HepG2 (cell line): ENCODE results near the gene SDK1. TPM values are rescaled to one million over a fixed set of nuclear protein-coding genes. Genes with fewer than 3 reads are reported as not detected.

Source experiments
- FOXO1 ChIP-seq: sonication (generic); formaldehyde crosslinking; IDR thresholded peaks from 2 replicates; pipeline ENCODE4 v1.4.0; 2020; ENCODE audit warnings: missing genetic modification reagents
- GMEB1 ChIP-seq: sonication (generic); formaldehyde crosslinking; IDR thresholded peaks from 2 replicates; pipeline ENCODE4 v1.5.1; 2020; ENCODE audit warnings: missing genetic modification reagents, mild to moderate bottlenecking, borderline replicate concordance
- HES4 ChIP-seq: sonication (generic); formaldehyde crosslinking; IDR thresholded peaks from 2 replicates; pipeline ENCODE4 v1.9.0; 2021; ENCODE audit warnings: mild to moderate bottlenecking, missing genetic modification reagents, borderline replicate concordance
- JUNB ChIP-seq: sonication (generic); formaldehyde crosslinking; IDR thresholded peaks from 2 replicates; pipeline ENCODE4 v1.8.0; 2022; ENCODE audit warnings: missing genetic modification reagents, mild to moderate bottlenecking, borderline replicate concordance
- NFRKB ChIP-seq: fragments of 450-650 bp; IDR thresholded peaks from 2 replicates; pipeline ENCODE4 v1.6.1; 2017
- SALL2 ChIP-seq: sonication (generic); formaldehyde crosslinking; IDR thresholded peaks from 2 replicates; pipeline ENCODE4 v1.8.1; 2023; ENCODE audit warnings: mild to moderate bottlenecking, missing genetic modification reagents, inconsistent platforms
- SETDB1 ChIP-seq: sonication (generic); formaldehyde crosslinking; IDR thresholded peaks from 2 replicates; pipeline ENCODE4 v1.5.1; 2020; ENCODE audit warnings: missing genetic modification reagents, mild to moderate bottlenecking, borderline replicate concordance
- ZC3H4 ChIP-seq: sonication (generic); formaldehyde crosslinking; IDR thresholded peaks from 2 replicates; pipeline ENCODE4 v1.4.0; 2020; ENCODE audit warnings: missing genetic modification reagents, borderline replicate concordance
- ZKSCAN5 ChIP-seq: sonication (generic); formaldehyde crosslinking; IDR thresholded peaks from 2 replicates; pipeline ENCODE4 v1.5.1; 2020; ENCODE audit warnings: mild to moderate bottlenecking, missing genetic modification reagents
- ZNF275 ChIP-seq: sonication (generic); formaldehyde crosslinking; IDR thresholded peaks from 2 replicates; pipeline ENCODE4 v1.8.0; 2022; ENCODE audit warnings: missing genetic modification reagents, mild to moderate bottlenecking, inconsistent platforms, borderline replicate concordance
- ZNF281 ChIP-seq: sonication (generic); formaldehyde crosslinking; IDR thresholded peaks from 2 replicates; pipeline ENCODE4 v1.4.0; 2020; ENCODE audit warnings: missing genetic modification reagents, borderline replicate concordance
- ZNF30 ChIP-seq: sonication (generic); formaldehyde crosslinking; IDR thresholded peaks from 2 replicates; pipeline ENCODE4 v1.5.0; 2020; ENCODE audit warnings: mild to moderate bottlenecking, missing genetic modification reagents
- ZNF501 ChIP-seq: sonication (generic); formaldehyde crosslinking; IDR thresholded peaks from 2 replicates; pipeline ENCODE4 v1.5.1; 2020; ENCODE audit warnings: mild to moderate bottlenecking, moderate library complexity, missing genetic modification reagents
- ZNF512B ChIP-seq: sonication (generic); formaldehyde crosslinking; IDR thresholded peaks from 2 replicates; pipeline ENCODE4 v1.5.1; 2020; ENCODE audit warnings: missing genetic modification reagents, mild to moderate bottlenecking, borderline replicate concordance
- ZNF543 ChIP-seq: sonication (generic); formaldehyde crosslinking; IDR thresholded peaks from 2 replicates; pipeline ENCODE4 v1.4.0; 2020; ENCODE audit warnings: mild to moderate bottlenecking, missing genetic modification reagents
- ZNF691 ChIP-seq: sonication (generic); formaldehyde crosslinking; IDR thresholded peaks from 2 replicates; pipeline ENCODE4 v1.4.0; 2020; ENCODE audit warnings: missing genetic modification reagents, low read depth, mild to moderate bottlenecking, borderline replicate concordance
- ZNF720 ChIP-seq: sonication (generic); formaldehyde crosslinking; IDR thresholded peaks from 2 replicates; pipeline ENCODE4 v1.4.0; 2020; ENCODE audit warnings: missing genetic modification reagents
- ZNF839 ChIP-seq: sonication (generic); formaldehyde crosslinking; IDR thresholded peaks from 2 replicates; pipeline ENCODE4 v1.4.0; 2020; ENCODE audit warnings: missing genetic modification reagents, mild to moderate bottlenecking, borderline replicate concordance
- ZUFSP ChIP-seq: sonication (generic); formaldehyde crosslinking; IDR thresholded peaks from 2 replicates; pipeline ENCODE4 v1.9.0; 2021; ENCODE audit warnings: missing genetic modification reagents, mild to moderate bottlenecking, borderline replicate concordance
- polyA plus RNA-seq, 8 experiments: library from polyadenylated mRNA; depleted of rRNA in 3 of 8; stranded (reverse) in 7 of 8; unstranded in 1 of 8; fragments of >200 nt; fragmentation: Illumina TruSeq in 4 of 8; extraction: Trizol in 4 of 8; gene quantifications; 2 replicates each; pipeline versions ENCODE4 v1.2.1 to v1.2.3, GENCODE V29; 2011 to 2016; ENCODE audit warnings: low read depth in 4 of 8, missing spikeins in 1 of 8, mixed read lengths in 1 of 8; ENCODE audit not compliant: insufficient read depth in 1 of 8
- total RNA-seq, 5 experiments: library from RNA; depleted of rRNA; stranded (reverse); fragments of >200 nt; fragmentation: Illumina TruSeq; extraction: Trizol; gene quantifications; 2 replicates each; pipeline ENCODE4 v1.2.3, GENCODE V29; 2016; ENCODE audit warnings: low read depth in 1 of 5

Gene SDK1
- total and polyA plus RNA-seq, 2 of the 13 experiments (the other 11 are each of a cell fraction or from before 2014, with no cell fraction given) = 0.35 to 2.4 TPM

- TF ChIP-seq ZNF691 (CRISPR knock-in tag) (no peak), GMEB1 (CRISPR knock-in tag) (no peak), ZNF30 (no peak), ZNF275 (CRISPR knock-in tag) (no peak), NFRKB (no peak), SALL2 (CRISPR knock-in tag) (no peak), JUNB (CRISPR knock-in tag) (no peak), FOXO1 (no peak), ZNF839 (CRISPR knock-in tag) (no peak), HES4 (CRISPR knock-in tag) (0 out of 2 replicates have a peak, but pooled peaks have one; percentile 14), ZNF543 (CRISPR knock-in tag) (no peak), ZUFSP (CRISPR knock-in tag) (no peak), SETDB1 (CRISPR knock-in tag) (no peak), ZC3H4 (0 out of 2 replicates have a peak, but pooled peaks have one; percentile 38), ZNF281 (CRISPR knock-in tag) (no peak), ZNF720 (CRISPR knock-in tag) (no peak), ZNF501 (no peak), ZNF512B (CRISPR knock-in tag) (no peak), ZKSCAN5 (no peak)
These were observed 833.6 kb downstream of the SDK1 start (continued) for GRCh38 chr7:4134631-4135030.
